DMS79 (cell line): ENCODE measurements around the gene ORMDL3.

Source experiments
- DNase-seq: peaks from one replicate; lab custom pipeline; 2025; lab: John Stamatoyannopoulos, UW

Gene ORMDL3

GRCh38 chr17:39927101-39927928 is at the start of gene ORMDL3, which contains the start of gene LRRC3C:
Gene ORMDL3, minus strand, starts transcription at chr17:39927601. Its CDS starts 3,398 bp downstream, at chr17:39924203.
Gene LRRC3C, plus strand, starts transcription at chr17:39927732. Its CDS starts 13,792 bp downstream, at chr17:39941524.
- peak; percentile 77 for DNase-seq

- no peak for DNase-seq
Measured at GRCh38 chr17:39975801-39976200, 48.4 kb upstream of the ORMDL3 start.

- DNase-seq, result no peak
Measured at GRCh38 chr17:39974433-39974832, 47.0 kb upstream of the ORMDL3 start.

GRCh38 chr17:39973496-39973895 is 46.1 kb upstream of the ORMDL3 start:
- DNase-seq, result no peak

GRCh38 chr17:39972271-39972670 is 44.9 kb upstream of the ORMDL3 start:
- DNase-seq, result no peak

- DNase-seq, result no peak
Measured at GRCh38 chr17:39971076-39971603, 43.7 kb upstream of the ORMDL3 start.

GRCh38 chr17:39970157-39970692 is 42.8 kb upstream of the ORMDL3 start:
- no peak for DNase-seq

- DNase-seq, result no peak
Measured at GRCh38 chr17:39969375-39969774, 42.0 kb upstream of the ORMDL3 start.

GRCh38 chr17:39968761-39969160 is 41.4 kb upstream of the ORMDL3 start:
- DNase-seq, result no peak

- DNase-seq, result no peak
Measured at GRCh38 chr17:39966771-39967170, 39.4 kb upstream of the ORMDL3 start.

- no peak for DNase-seq
Measured at GRCh38 chr17:39965017-39965699, 37.8 kb upstream of the ORMDL3 start.

GRCh38 chr17:39963829-39964228 is 36.4 kb upstream of the ORMDL3 start:
- DNase-seq, result no peak

- DNase-seq, result no peak
Measured at GRCh38 chr17:39962642-39963220, 35.3 kb upstream of the ORMDL3 start, which contains the start of gene GSDMA. Gene GSDMA, plus strand, starts transcription at chr17:39963004. Its CDS starts 2,684 bp downstream, at chr17:39965688.

GRCh38 chr17:39960524-39961041 is 33.2 kb upstream of the ORMDL3 start:
- DNase-seq, result no peak

GRCh38 chr17:39955726-39956225 is 28.4 kb upstream of the ORMDL3 start:
- no peak for DNase-seq

- no peak for DNase-seq
Measured at GRCh38 chr17:39954876-39955275, 27.5 kb upstream of the ORMDL3 start.

GRCh38 chr17:39953471-39953888 is 26.1 kb upstream of the ORMDL3 start:
- no peak for DNase-seq

GRCh38 chr17:39952680-39953470 is 25.5 kb upstream of the ORMDL3 start:
- DNase-seq, result peak; percentile 94

GRCh38 chr17:39951924-39952679 is 24.7 kb upstream of the ORMDL3 start:
- no peak for DNase-seq

- no peak for DNase-seq
Measured at GRCh38 chr17:39950871-39951348, 23.5 kb upstream of the ORMDL3 start.
